K562 (cell line): Measurements from ENCODE around the gene VDAC2. TPM values are rescaled to one million over a fixed set of nuclear protein-coding genes. Genes with fewer than 3 reads are reported as not detected.

Experiments used
- CEBPG ChIP-seq, 3 experiments: fragments of 200-800 bp in 1 of 3; sonication (Bioruptor generic) in 1 of 3; sonication (generic) in 1 of 3; formaldehyde crosslinking in 1 of 3; IDR thresholded peaks in 2 of 3; conservative IDR thresholded peaks in 1 of 3; 2 replicates each; pipeline versions ENCODE4 v1.6.1 to v1.8.0; 2016 to 2022; ENCODE audit warnings: missing compliant biosample characterization in 2 of 3, missing genetic modification characterization in 2 of 3, mild to moderate bottlenecking in 1 of 3, missing genetic modification reagents in 1 of 3
- FOXA1 ChIP-seq: fragments of 450-650 bp; IDR thresholded peaks from 2 replicates; pipeline ENCODE4 v1.6.1; 2016; ENCODE audit warnings: mild to moderate bottlenecking, borderline replicate concordance
- FOXJ2 ChIP-seq: fragments of 200-800 bp; sonication (Bioruptor generic); IDR thresholded peaks from 2 replicates; pipeline ENCODE4 v1.6.1; 2016; ENCODE audit warnings: missing genetic modification characterization, missing compliant biosample characterization
- HOXB6 ChIP-seq: fragments of 250-450 bp; sonication (Bioruptor Pico); IDR thresholded peaks from 2 replicates; pipeline ENCODE4 v1.5.1; 2022; ENCODE audit warnings: mild to moderate bottlenecking, borderline replicate concordance
- NUFIP1 ChIP-seq: fragments of 450-650 bp; IDR thresholded peaks from 2 replicates; pipeline ENCODE4 v1.6.1; 2018; ENCODE audit not compliant: partially characterized antibody
- RBM39 ChIP-seq: fragments of 200-400 bp; formaldehyde crosslinking; optimal IDR thresholded peaks from 2 replicates; pipeline ENCODE3; 2018; ENCODE audit warnings: low read depth, low read length
- SRSF9 ChIP-seq: fragments of 200-400 bp; formaldehyde crosslinking; IDR thresholded peaks from 2 replicates; pipeline ENCODE4 v1.6.1; 2017; ENCODE audit warnings: low read depth, low read length, borderline replicate concordance
- TSHZ1 ChIP-seq: fragments of 250-450 bp; sonication (Bioruptor Pico); IDR thresholded peaks from 2 replicates; pipeline ENCODE4 v1.4.0; 2020; ENCODE audit warnings: mild to moderate bottlenecking, moderate library complexity
- ZBTB40 ChIP-seq, 2 experiments: fragments of 450-650 bp in 1 of 2; sonication (generic) in 1 of 2; formaldehyde crosslinking in 1 of 2; IDR thresholded peaks; 2 replicates each; pipeline versions ENCODE4 v1.7.1 to v1.9.0; 2016 to 2022; ENCODE audit warnings: inconsistent platforms in 1 of 2, mild to moderate bottlenecking in 1 of 2, missing genetic modification reagents in 1 of 2
- ZC3H11A ChIP-seq: IDR thresholded peaks from 2 replicates; pipeline ENCODE4 v1.6.1; 2012; ENCODE audit warnings: low read depth, low read length, improper control_type of control experiment
- polyA plus RNA-seq, 8 experiments: library from polyadenylated mRNA; depleted of rRNA in 4 of 8; stranded (reverse) in 5 of 8; unstranded in 3 of 8; fragments of >200 nt; fragmentation: Nextera tagmentation in 2 of 8; fragmentation: Illumina TruSeq in 1 of 8; extraction: Ambion mirVana in 2 of 8; extraction: Trizol in 1 of 8; gene quantifications; 2 replicates each; pipeline versions ENCODE4 v1.2.1 to v1.2.3, GENCODE V29; 2011 to 2014; ENCODE audit warnings: inconsistent platforms in 1 of 8, missing spikeins in 1 of 8
- total RNA-seq, 7 experiments: library from RNA; depleted of rRNA in 6 of 7; stranded (reverse); fragments of >200 nt in 6 of 7; fragmentation: Illumina TruSeq in 2 of 7; extraction: Trizol in 2 of 7; gene quantifications; 2 replicates each; pipeline versions ENCODE4 v1.2.1 to v1.2.3, GENCODE V29; 2011 to 2021; ENCODE audit warnings: low replicate concordance in 1 of 7
- TF ChIP-seq, protein P1 (sequence below): fragments of 250-450 bp; sonication (Bioruptor Pico); IDR thresholded peaks from 2 replicates; pipeline ENCODE4 v1.5.0; 2020; ENCODE audit warnings: mild to moderate bottlenecking

The VDAC2 gene
- total and polyA plus RNA-seq, 9 of the 15 experiments (the other 6 are each of a cell fraction or from before 2014, with no cell fraction given) = 139 to 450 (median 250) TPM

GRCh38 chr10:75191821-75192568 lies 18.6 kb upstream of the VDAC2 start (continued):
- peak; percentile 44 for TF ChIP-seq ZBTB40 (IDR thresholded peaks at IDR 0.05)
- no peak for TF ChIP-seq ZBTB40 (CRISPR knock-in tag; IDR thresholded peaks at IDR 0.05)
- TF ChIP-seq HOXB6 (CRISPR knock-in tag) = no peak
- no peak for TF ChIP-seq TSHZ1 (CRISPR knock-in tag)
- peak; percentile 96 for TF ChIP-seq FOXA1
- TF ChIP-seq, protein P1, sequence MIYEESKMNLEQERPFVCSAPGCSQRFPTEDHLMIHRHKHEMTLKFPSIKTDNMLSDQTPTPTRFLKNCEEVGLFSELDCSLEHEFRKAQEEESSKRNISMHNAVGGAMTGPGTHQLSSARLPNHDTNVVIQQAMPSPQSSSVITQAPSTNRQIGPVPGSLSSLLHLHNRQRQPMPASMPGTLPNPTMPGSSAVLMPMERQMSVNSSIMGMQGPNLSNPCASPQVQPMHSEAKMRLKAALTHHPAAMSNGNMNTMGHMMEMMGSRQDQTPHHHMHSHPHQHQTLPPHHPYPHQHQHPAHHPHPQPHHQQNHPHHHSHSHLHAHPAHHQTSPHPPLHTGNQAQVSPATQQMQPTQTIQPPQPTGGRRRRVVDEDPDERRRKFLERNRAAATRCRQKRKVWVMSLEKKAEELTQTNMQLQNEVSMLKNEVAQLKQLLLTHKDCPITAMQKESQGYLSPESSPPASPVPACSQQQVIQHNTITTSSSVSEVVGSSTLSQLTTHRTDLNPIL (CRISPR knock-in tag) = no peak
- TF ChIP-seq ZC3H11A = no peak
- no peak for TF ChIP-seq SRSF9
- TF ChIP-seq FOXJ2 (tag) = no peak
- TF ChIP-seq RBM39 = no peak
- TF ChIP-seq NUFIP1 = no peak
- 0 out of 2 replicates have a peak, but pooled peaks have one; percentile 20 for TF ChIP-seq CEBPG (CRISPR knock-in tag; IDR thresholded peaks at IDR 0.05)
- peak; percentile 57 to 86; a peak in 3 of 4 replicates for TF ChIP-seq CEBPG (tag; conservative IDR thresholded peaks at IDR 0.05 in 1 of 2, IDR thresholded peaks at IDR 0.05 in 1 of 2)
